HepG2 (cell line): ENCODE results near the gene EXOC7. TPM values are rescaled to one million over a fixed set of nuclear protein-coding genes. Genes with fewer than 3 reads are reported as not detected.

ENCODE experiments used
- CENPX ChIP-seq: sonication (generic); formaldehyde crosslinking; IDR thresholded peaks from 2 replicates; pipeline ENCODE4 v1.9.0; 2021; ENCODE audit warnings: mild to moderate bottlenecking, missing genetic modification reagents, moderate library complexity
- FOXP1 ChIP-seq, 2 experiments: fragments of 450-650 bp in 1 of 2; IDR thresholded peaks; 2 replicates each; pipeline ENCODE4 v1.6.1; 2017 to 2018; ENCODE audit warnings: antibody characterized with exemption in 1 of 2
- MLLT10 ChIP-seq: sonication (generic); formaldehyde crosslinking; IDR thresholded peaks from 2 replicates; pipeline ENCODE4 v1.4.0; 2020; ENCODE audit warnings: missing genetic modification reagents
- NONO ChIP-seq, 2 experiments: fragments of 450-650 bp in 1 of 2; sonication (generic) in 1 of 2; formaldehyde crosslinking in 1 of 2; IDR thresholded peaks in 1 of 2; conservative IDR thresholded peaks in 1 of 2; 2 replicates each; pipeline versions ENCODE4 v1.6.1 to v1.8.0; 2017 to 2022; ENCODE audit warnings: mild to moderate bottlenecking in 1 of 2, missing genetic modification reagents in 1 of 2, moderate library complexity in 1 of 2
- SIN3B ChIP-seq: fragments of 150-350 bp; IDR thresholded peaks from 2 replicates; pipeline ENCODE4 v1.6.1; 2014; ENCODE audit warnings: low read length
- SMARCE1 ChIP-seq: fragments of 450-650 bp; IDR thresholded peaks from 2 replicates; pipeline ENCODE4 v1.6.1; 2017; ENCODE audit warnings: borderline replicate concordance
- TBX2 ChIP-seq: sonication (generic); formaldehyde crosslinking; IDR thresholded peaks from 2 replicates; pipeline ENCODE4 v1.5.0; 2020; ENCODE audit warnings: missing genetic modification reagents, mild to moderate bottlenecking, borderline replicate concordance
- ZBTB26 ChIP-seq: IDR thresholded peaks from 2 replicates; pipeline ENCODE4 v1.6.1; 2016; ENCODE audit warnings: missing compliant biosample characterization, missing genetic modification reagents, borderline replicate concordance
- ZBTB7A ChIP-seq: sonication (generic); formaldehyde crosslinking; IDR thresholded peaks from 2 replicates; pipeline ENCODE4 v1.8.0; 2022; ENCODE audit warnings: mild to moderate bottlenecking, missing genetic modification reagents
- ZFP1 ChIP-seq: IDR thresholded peaks from 2 replicates; pipeline ENCODE4 v1.6.1; 2016
- ZIK1 ChIP-seq: sonication (generic); formaldehyde crosslinking; IDR thresholded peaks from 2 replicates; pipeline ENCODE4 v1.5.0; 2020; ENCODE audit warnings: mild to moderate bottlenecking, low read depth, missing genetic modification reagents, borderline replicate concordance
- ZNF17 ChIP-seq: sonication (generic); formaldehyde crosslinking; IDR thresholded peaks from 2 replicates; pipeline ENCODE4 v1.5.0; 2020; ENCODE audit warnings: mild to moderate bottlenecking, missing genetic modification reagents
- ZNF496 ChIP-seq: sonication (generic); formaldehyde crosslinking; IDR thresholded peaks from 2 replicates; pipeline ENCODE4 v1.8.1; 2023; ENCODE audit warnings: mild to moderate bottlenecking, moderate library complexity, missing genetic modification reagents; ENCODE audit not compliant: insufficient replicate concordance
- ZNF503 ChIP-seq: sonication (generic); formaldehyde crosslinking; IDR thresholded peaks from 2 replicates; pipeline ENCODE4 v1.4.0; 2020; ENCODE audit warnings: missing genetic modification reagents
- ZNF562 ChIP-seq: sonication (generic); formaldehyde crosslinking; IDR thresholded peaks from 2 replicates; pipeline ENCODE4 v1.8.0; 2022; ENCODE audit warnings: missing genetic modification reagents, borderline replicate concordance
- ZNF639 ChIP-seq: conservative IDR thresholded peaks from 2 replicates; pipeline ENCODE4 v1.6.1; 2018; ENCODE audit warnings: missing genetic modification reagents
- ZNF687 ChIP-seq: sonication (generic); formaldehyde crosslinking; IDR thresholded peaks from 2 replicates; pipeline ENCODE4 v1.5.1; 2020; ENCODE audit warnings: mild to moderate bottlenecking, missing genetic modification reagents, moderate library complexity
- ZNF703 ChIP-seq: sonication (generic); formaldehyde crosslinking; IDR thresholded peaks from 2 replicates; pipeline ENCODE4 v1.5.1; 2020; ENCODE audit warnings: missing genetic modification reagents, mild to moderate bottlenecking, moderate library complexity, borderline replicate concordance
- ZNF790 ChIP-seq: sonication (generic); formaldehyde crosslinking; IDR thresholded peaks from 2 replicates; pipeline ENCODE4 v1.8.0; 2022; ENCODE audit warnings: missing genetic modification reagents, mild to moderate bottlenecking, borderline replicate concordance
- polyA plus RNA-seq, 8 experiments: library from polyadenylated mRNA; depleted of rRNA in 3 of 8; stranded (reverse) in 7 of 8; unstranded in 1 of 8; fragments of >200 nt; fragmentation: Illumina TruSeq in 4 of 8; extraction: Trizol in 4 of 8; gene quantifications; 2 replicates each; pipeline versions ENCODE4 v1.2.1 to v1.2.3, GENCODE V29; 2011 to 2016; ENCODE audit warnings: low read depth in 4 of 8, missing spikeins in 1 of 8, mixed read lengths in 1 of 8; ENCODE audit not compliant: insufficient read depth in 1 of 8
- total RNA-seq, 5 experiments: library from RNA; depleted of rRNA; stranded (reverse); fragments of >200 nt; fragmentation: Illumina TruSeq; extraction: Trizol; gene quantifications; 2 replicates each; pipeline ENCODE4 v1.2.3, GENCODE V29; 2016; ENCODE audit warnings: low read depth in 1 of 5

The EXOC7 gene
- total and polyA plus RNA-seq, 2 of the 13 experiments (the other 11 are each of a cell fraction or from before 2014, with no cell fraction given) = 86.9 to 116 TPM

GRCh38 chr17:76131692-76132573 is 28.3 kb upstream of the EXOC7 start (continued):
- TF ChIP-seq ZNF687 (CRISPR knock-in tag) = 0 out of 2 replicates have a peak, but pooled peaks have one; percentile 29
- TF ChIP-seq ZBTB7A (CRISPR knock-in tag) = 0 out of 2 replicates have a peak, but pooled peaks have one; percentile 12
- TF ChIP-seq ZNF503 (CRISPR knock-in tag) = no peak; the same call in 1 of the 2 replicates
- TF ChIP-seq ZNF17 (CRISPR knock-in tag) = no peak
- 0 out of 2 replicates have a peak, but pooled peaks have one; percentile 32 for TF ChIP-seq ZNF639
- TF ChIP-seq SMARCE1 = no peak
- TF ChIP-seq ZBTB26 (CRISPR knock-in tag) = no peak
- TF ChIP-seq FOXP1 (IDR thresholded peaks at IDR 0.05) = no peak
- no peak for TF ChIP-seq FOXP1 (CRISPR knock-in tag; IDR thresholded peaks at IDR 0.05)
- TF ChIP-seq CENPX (CRISPR knock-in tag) = no peak
- no peak for TF ChIP-seq MLLT10
- TF ChIP-seq TBX2 (CRISPR knock-in tag) = no peak; the same call in 1 of the 2 replicates
- no peak for TF ChIP-seq SIN3B
- no peak for TF ChIP-seq ZNF496 (CRISPR knock-in tag)
- no peak for TF ChIP-seq ZNF790
- TF ChIP-seq ZIK1 = no peak
- no peak for TF ChIP-seq NONO (IDR thresholded peaks at IDR 0.05)
- no peak for TF ChIP-seq NONO (CRISPR knock-in tag; conservative IDR thresholded peaks at IDR 0.05)
- TF ChIP-seq ZFP1 (CRISPR knock-in tag) = no peak
- TF ChIP-seq ZNF562 (CRISPR knock-in tag) = no peak
- no peak for TF ChIP-seq ZNF703 (CRISPR knock-in tag)
